B cell (primary cell): ENCODE data around the gene ESYT3. TPM values are rescaled to one million over a fixed set of nuclear protein-coding genes. Genes with fewer than 3 reads are reported as not detected.
A peak's percentile ranks its signal among the peaks of the same experiment; 100 is the strongest.

Experiments used
- ATAC-seq: fragments of 200-7000 bp; cut with Tn5 transposase; one replicate; pipeline ENCODE4 v1.10.0; 2021; ENCODE audit warnings: low read depth, mild to moderate bottlenecking, moderate number of reproducible peaks, moderate library complexity
- CTCF ChIA-PET: fragments of 350-600 bp; sonication (Branson Sonifier 250); formaldehyde crosslinking; loops from one replicate; lab custom pipeline; 2021; ENCODE audit warnings: antibody characterized with exemption, inconsistent platforms; lab: Charles Lee
- POLR2A ChIA-PET: fragments of 350-600 bp; sonication (Branson Sonifier 250); formaldehyde crosslinking; loops from one replicate; lab custom pipeline; 2021; ENCODE audit warnings: antibody characterized with exemption; lab: Charles Lee
- DNase-seq: peaks from one replicate; pipeline ENCODE4 v3.0.0; 2013
- H2AFZ ChIP-seq: 2 replicates; pipeline ENCODE4 v1.6.1; 2012; ENCODE audit warnings: mild to moderate bottlenecking, low read depth, low read length; ENCODE audit not compliant: insufficient read depth, poor library complexity, severe bottlenecking
- H3K27ac ChIP-seq, 2 donors: 1 replicate in 1 of 2; 2 replicates in 1 of 2; pipeline ENCODE4 v1.5.1; 2012 to 2013; ENCODE audit warnings: low read length in 2 of 2, mild to moderate bottlenecking in 2 of 2, moderate library complexity in 1 of 2
- H3K27me3 ChIP-seq, 4 experiments: fragments of 200-600 bp in 1 of 4; sonication (generic) in 1 of 4; replicated peaks in 1 of 4; 1 replicate in 2 of 4; 2 replicates in 2 of 4; pipeline versions ENCODE4 v1.6.1 to v1.7.0; 2013 to 2016; ENCODE audit warnings: low read length in 3 of 4, mild to moderate bottlenecking in 2 of 4, mixed read lengths in 1 of 4, moderate library complexity in 1 of 4; ENCODE audit not compliant: insufficient read depth in 4 of 4, control insufficient read depth in 3 of 4; ENCODE audit errors: control extremely low read depth in 1 of 4
- H3K36me3 ChIP-seq, 2 experiments: replicated peaks in 1 of 2; 1 replicate in 1 of 2; 2 replicates in 1 of 2; pipeline versions ENCODE4 v1.6.1 to v1.7.1; 2013; ENCODE audit warnings: low read length in 1 of 2; ENCODE audit not compliant: insufficient read depth in 2 of 2, control insufficient read depth in 1 of 2; ENCODE audit errors: control extremely low read depth in 1 of 2, extremely low read depth in 1 of 2
- H3K4me1 ChIP-seq, 2 donors: fragments of 200-600 bp in 1 of 2; sonication (generic) in 1 of 2; 1 replicate in 1 of 2; 2 replicates in 1 of 2; pipeline versions ENCODE4 v1.5.1 to v1.6.1; 2013 to 2017; ENCODE audit warnings: low read length in 2 of 2; ENCODE audit not compliant: control insufficient read depth in 2 of 2, insufficient read depth in 2 of 2
- H3K4me2 ChIP-seq: replicated peaks from 2 replicates; pipeline ENCODE3; 2012; ENCODE audit warnings: mild to moderate bottlenecking, low read depth, low read length; ENCODE audit not compliant: poor library complexity, severe bottlenecking
- H3K4me3 ChIP-seq, 5 experiments: fragments of 200-600 bp in 1 of 5; sonication (generic) in 1 of 5; 1 replicate in 3 of 5; 2 replicates in 2 of 5; pipeline versions ENCODE4 v1.5.1 to v1.7.0; 2011 to 2016; ENCODE audit warnings: low read length in 4 of 5, mild to moderate bottlenecking in 4 of 5, low read depth in 2 of 5, control low read depth in 1 of 5, moderate library complexity in 1 of 5; ENCODE audit not compliant: insufficient read depth in 1 of 5; ENCODE audit errors: control extremely low read depth in 1 of 5, extremely low read depth in 1 of 5
- H3K79me2 ChIP-seq: fragments of 200-600 bp; sonication (generic); one replicate; pipeline ENCODE4 v1.6.0; 2016; ENCODE audit warnings: low read length; ENCODE audit not compliant: control insufficient read depth, insufficient read depth
- H3K9ac ChIP-seq: fragments of 200-600 bp; sonication (generic); 2 replicates; pipeline ENCODE4 v1.6.1; 2017; ENCODE audit warnings: mild to moderate bottlenecking, low read length, moderate library complexity
- H3K9me3 ChIP-seq, 3 donors: one replicate each; pipeline versions ENCODE4 v1.6.1 to v1.7.1; 2013; ENCODE audit warnings: low read length in 2 of 3; ENCODE audit not compliant: control insufficient read depth in 2 of 3, insufficient read depth in 1 of 3; ENCODE audit errors: control extremely low read depth in 1 of 3
- H4K20me1 ChIP-seq: 2 replicates; pipeline ENCODE4 v1.6.0; 2012; ENCODE audit warnings: mild to moderate bottlenecking, low read length; ENCODE audit not compliant: insufficient read depth, control insufficient read depth, poor library complexity, severe bottlenecking
- H3K27ac Mint-ChIP-seq: one replicate; pipeline ENCODE4 v1.8.0; 2021; ENCODE audit warnings: mixed read lengths
- H3K27me3 Mint-ChIP-seq: one replicate; pipeline ENCODE4 v1.8.0; 2021; ENCODE audit warnings: mixed read lengths
- H3K4me1 Mint-ChIP-seq: one replicate; pipeline ENCODE4 v1.8.0; 2021; ENCODE audit warnings: mixed read lengths
- H3K4me3 Mint-ChIP-seq: one replicate; pipeline ENCODE4 v1.8.0; 2021; ENCODE audit warnings: mixed read lengths
- H3K9me3 Mint-ChIP-seq: one replicate; pipeline ENCODE4 v1.8.0; 2022; ENCODE audit warnings: mixed read lengths; ENCODE audit not compliant: insufficient read depth
- CTCF ChIP-seq: fragments of 200-600 bp; IDR thresholded peaks from one replicate; pipeline ENCODE4 v1.8.0; 2022; ENCODE audit warnings: antibody characterized with exemption, mild to moderate bottlenecking
- EZH2 ChIP-seq: IDR thresholded peaks from 2 replicates; pipeline ENCODE4 v1.6.1; 2012; ENCODE audit warnings: borderline replicate concordance, low read depth, mild to moderate bottlenecking, moderate library complexity, low read length; ENCODE audit not compliant: insufficient read depth, poor library complexity, severe bottlenecking
- WGBS: methylation state at CpG from one replicate; pipeline ENCODE4 v1.1.5; 2013; ENCODE audit warnings: missing lambda C conversion rate; ENCODE audit not compliant: insufficient coverage; 5-methylcytosine and 5-hydroxymethylcytosine counted together
- intact Hi-C: fragments of 100-400 bp; cut with micrococcal nuclease; formaldehyde crosslinking; loops from one replicate; pipeline ENCODE4 v1.10.0; 2022
- polyA plus RNA-seq: library from polyadenylated mRNA; depleted of rRNA; stranded (reverse); fragments of >200 nt; gene quantifications from 2 replicates; pipeline ENCODE4 v1.2.3, GENCODE V29; 2012
- total RNA-seq, 2 donors: library from RNA; stranded (reverse); fragments of 120-200 nt in 1 of 2; gene quantifications; 1 replicate in 1 of 2; 2 replicates in 1 of 2; pipeline versions ENCODE4 v1.2.3 to v1.2.4, GENCODE V29; 2013 to 2022

The ESYT3 gene
- total and polyA plus RNA-seq, 2 donors (not counting 1 experiment from before 2014, with no cell fraction given) = not detected

- H3K4me3 Mint-ChIP-seq = peak overlapping the region; percentile 54
- Histone ChIP-seq H3K79me2 (no peaks in the 10 kb centered on the region), H3K9me3 (peaks cover 0 to 10% (median 0%) of the 10 kb centered on the region in 3 donors), H3K36me3 (no peaks in the 10 kb centered on the region), H3K4me2 (peak overlapping the region; percentile 60), H3K4me3 (no peak overlapping the region), H3K27me3 (peaks cover 0 to 46% (median 22%) of the 10 kb centered on the region in 4 experiments), H3K27ac (no peak overlapping the region), H3K4me1 (peaks cover 13 to 16% of the 10 kb centered on the region in 2 donors), H4K20me1 (no peaks in the 10 kb centered on the region), H2AFZ (no peak overlapping the region), H3K9ac (no peak overlapping the region)
- H3K27me3 Mint-ChIP-seq = peaks cover 57% of the 10 kb centered on the region
- TF ChIP-seq CTCF (no peak), EZH2 (no peak)
- intact Hi-C loops = no loop called here
- H3K4me1 Mint-ChIP-seq = peaks cover 15% of the 10 kb centered on the region
- no peak for ATAC-seq
- H3K9me3 Mint-ChIP-seq = no peaks in the 10 kb centered on the region
- no peak for DNase-seq
- 15% methylated on average over 14 of the region's 16 CpGs for WGBS
- ChIA-PET POLR2A (no interaction called here), CTCF (no interaction called here)
- no peak overlapping the region for H3K27ac Mint-ChIP-seq
These were observed 532 bp upstream of the ESYT3 start for GRCh38 chr3:138433892-138434275.

- H3K79me2 ChIP-seq = no peaks in the 10 kb centered on the region
- DNase-seq = no peak
- no peak for ATAC-seq
- POLR2A ChIA-PET = no interaction called here
- peak overlapping the region in 1 of 5 experiments; percentile 30 for H3K4me3 ChIP-seq
- CTCF ChIA-PET = interaction anchor here (1.2 kb wide), 1 partner anchor 18 kb away, joined by 3 read pairs; no protein-coding TSS in a partner anchor
- no peak for TF ChIP-seq CTCF
- no peak for TF ChIP-seq EZH2
- Mint-ChIP-seq H3K27me3 (peaks cover 57% of the 10 kb centered on the region), H3K4me3 (no peak overlapping the region), H3K27ac (no peak overlapping the region), H3K4me1 (peaks cover 15% of the 10 kb centered on the region), H3K9me3 (no peaks in the 10 kb centered on the region)
- H3K36me3 ChIP-seq = no peaks in the 10 kb centered on the region
- 8% methylated on average over 72 of the region's 78 CpGs for WGBS
- H3K9ac ChIP-seq = peak overlapping the region; percentile 7
- peaks cover 13 to 16% of the 10 kb centered on the region in 2 donors for H3K4me1 ChIP-seq
- peak overlapping the region; percentile 60 for H3K4me2 ChIP-seq
- peaks cover 0 to 10% (median 0%) of the 10 kb centered on the region in 3 donors for H3K9me3 ChIP-seq
- no peak overlapping the region for H3K27ac ChIP-seq
- H3K27me3 ChIP-seq = peaks cover 0 to 46% (median 22%) of the 10 kb centered on the region in 4 experiments
- H4K20me1 ChIP-seq = no peaks in the 10 kb centered on the region
- intact Hi-C loops = no loop called here
- H2AFZ ChIP-seq = peak overlapping the region; percentile 42
These were observed 708 bp downstream of the ESYT3 start for GRCh38 chr3:138434875-138435772.
